ENCODE results near the gene CDH23.

- no peak for TF ChIP-seq EZH2 (IDR thresholded peaks at IDR 0.05; ENCODE audit: borderline replicate concordance, low read length)
- TF ChIP-seq CTCF (conservative IDR thresholded peaks at IDR 0.05 in 1 of 2, IDR thresholded peaks at IDR 0.05 in 1 of 2; ENCODE audit: extremely low read depth in 1 of 2, insufficient read depth in 1 of 2, low read depth in 1 of 2, low read length in 2 of 2): no peak
Observed at GRCh38 chr10:71629131-71629530, 232.4 kb downstream of the CDH23 start.
